SH-SY5Y (cell line): ENCODE data around the gene DUOX2.

Source experiments
- GATA2 ChIP-seq: IDR thresholded peaks from 2 replicates; pipeline ENCODE4 v1.6.1; 2011; ENCODE audit warnings: mild to moderate bottlenecking, low read depth, low read length
- GATA3 ChIP-seq: IDR thresholded peaks from 2 replicates; pipeline ENCODE4 v1.6.1; 2011; ENCODE audit warnings: low read depth, mild to moderate bottlenecking, low read length, moderate library complexity

Gene DUOX2

GRCh38 chr15:45132844-45133560, 19.0 kb upstream of the DUOX2 start:
- TF ChIP-seq GATA3 (no peak), GATA2 (peak; percentile 59; the same call in 1 of the 2 replicates)

GRCh38 chr15:45131510-45131909, 17.5 kb upstream of the DUOX2 start:
- no peak for TF ChIP-seq GATA2
- TF ChIP-seq GATA3, result no peak

- TF ChIP-seq GATA2, result no peak
- no peak for TF ChIP-seq GATA3
These were observed 16.5 kb upstream of the DUOX2 start for GRCh38 chr15:45130291-45131000.

DNA sequence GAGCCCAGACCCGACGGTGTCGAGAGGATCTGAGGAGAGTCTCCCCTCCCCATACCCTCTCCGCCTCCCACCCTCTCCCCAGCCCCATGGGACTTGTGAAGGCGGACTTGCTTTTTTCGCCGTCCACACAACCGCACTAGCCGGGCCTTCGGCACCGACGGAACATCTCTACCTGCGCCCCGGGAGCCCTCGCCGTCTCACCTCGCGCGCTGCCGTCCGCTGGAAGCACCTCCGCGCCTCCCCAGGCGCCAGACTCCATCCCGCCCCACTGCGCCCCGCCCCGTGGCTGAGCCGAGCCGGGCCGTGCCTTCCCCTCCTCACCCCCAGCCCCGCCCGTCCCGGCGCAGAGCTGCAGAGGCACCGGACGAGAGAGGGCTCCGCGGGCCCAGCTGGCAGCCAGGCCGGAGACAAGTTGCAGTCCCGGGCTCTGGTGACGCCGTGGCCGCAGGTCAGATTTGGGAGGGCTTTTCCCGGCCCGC, 15.7 kb upstream of the DUOX2 start, which contains the start of the genes DUOX1 and DUOXA1:
Gene DUOX1, plus strand, starts transcription at position 344 of the 479 bp plus-strand sequence. CDS start 1,973 bp downstream, outside the sequence.
Gene DUOXA1, minus strand, starts transcription at position 229 of the 479 bp plus-strand sequence. CDS start 6,865 bp downstream, outside the sequence.
- TF ChIP-seq GATA3 (no peak), GATA2 (no peak)

DNA sequence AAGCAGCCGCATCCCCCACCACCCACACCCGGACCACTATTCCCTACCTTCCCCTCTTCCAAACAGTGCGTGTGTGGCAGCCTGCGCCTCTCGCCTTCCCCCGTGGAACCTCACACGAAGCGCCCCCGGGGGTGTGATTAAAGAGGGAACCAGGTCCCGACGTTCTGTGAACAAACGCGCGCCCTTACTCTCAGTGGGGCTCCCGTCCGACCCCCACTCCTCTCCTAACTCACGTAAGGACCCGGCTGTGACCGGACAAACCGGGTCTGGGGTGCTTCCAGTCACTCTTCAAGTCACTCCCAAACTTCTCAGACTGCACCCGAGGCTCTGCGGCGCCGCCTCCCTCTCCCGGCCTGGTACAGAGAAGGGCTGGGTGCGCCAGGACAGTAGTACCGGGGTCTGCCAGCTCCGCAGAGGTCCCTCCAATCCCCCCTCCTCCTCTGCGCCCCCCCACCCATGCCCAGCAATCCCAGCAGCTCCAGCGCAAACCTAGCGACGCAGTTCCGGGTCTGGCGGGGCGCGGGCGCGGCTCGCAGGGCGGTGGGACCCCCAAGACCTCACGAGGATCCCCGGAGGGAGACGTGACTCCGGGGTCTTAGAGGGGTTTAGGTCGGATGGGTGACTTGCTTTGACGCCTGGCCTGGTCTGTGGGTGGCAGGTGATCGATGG, 15.1 kb upstream of the DUOX2 start:
- TF ChIP-seq GATA3 (no peak), GATA2 (no peak)

- TF ChIP-seq GATA2, result no peak
- TF ChIP-seq GATA3, result no peak
These were observed 12.7 kb upstream of the DUOX2 start for GRCh38 chr15:45126535-45127158.

GRCh38 chr15:45123397-45123796, 9.4 kb upstream of the DUOX2 start:
- TF ChIP-seq GATA2 (no peak), GATA3 (no peak)

GRCh38 chr15:45122719-45123118, 8.7 kb upstream of the DUOX2 start:
- TF ChIP-seq GATA2 (no peak), GATA3 (no peak)

GRCh38 chr15:45121706-45122417, 7.9 kb upstream of the DUOX2 start:
- no peak for TF ChIP-seq GATA3
- TF ChIP-seq GATA2, result no peak

- TF ChIP-seq GATA3, result no peak
- no peak for TF ChIP-seq GATA2
These were observed 7.0 kb upstream of the DUOX2 start for GRCh38 chr15:45121020-45121419.

DNA sequence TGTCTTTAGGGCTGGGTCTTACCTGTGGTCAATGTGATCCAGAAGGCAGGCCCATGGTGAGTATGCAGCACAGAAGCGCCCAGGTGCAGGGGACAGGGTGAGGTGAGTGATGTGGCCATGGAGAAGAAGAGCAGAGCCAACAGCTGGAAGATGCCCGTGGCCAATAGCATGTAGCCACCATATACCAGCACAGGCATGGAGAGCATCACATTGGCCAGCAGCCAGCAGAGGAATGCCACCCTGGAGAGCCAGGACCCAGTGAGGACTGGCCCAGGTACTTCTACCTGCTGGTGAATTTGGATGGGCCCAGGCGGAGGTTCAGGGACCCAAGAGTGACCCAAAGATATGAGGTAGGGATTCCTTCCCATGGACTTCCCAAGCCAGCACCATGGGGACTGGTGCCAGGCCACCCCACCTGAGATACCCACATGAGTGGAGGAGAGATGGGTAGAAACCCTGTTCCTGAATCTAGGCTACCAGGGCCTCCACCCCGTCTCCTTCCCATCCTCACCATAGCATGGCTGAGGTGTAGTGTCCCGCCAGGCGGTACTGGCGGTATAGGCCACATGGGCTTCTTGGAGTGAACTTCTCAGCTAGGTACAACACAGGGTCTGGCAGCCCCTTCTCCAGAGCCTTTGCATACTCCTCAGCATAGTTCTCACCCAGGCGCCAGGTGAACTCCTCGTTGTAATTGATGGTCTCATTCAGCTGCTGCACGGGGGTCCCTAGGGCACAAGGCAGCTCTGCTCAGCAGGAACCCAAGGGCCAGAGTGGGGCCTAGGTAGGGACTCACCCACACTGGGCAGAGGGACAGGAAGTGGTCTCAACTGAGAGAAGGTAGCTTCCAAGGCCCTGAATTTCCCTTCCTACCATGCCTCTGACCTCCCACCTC, 6.4 kb upstream of the DUOX2 start:
- TF ChIP-seq GATA3 (no peak), GATA2 (no peak)

DNA sequence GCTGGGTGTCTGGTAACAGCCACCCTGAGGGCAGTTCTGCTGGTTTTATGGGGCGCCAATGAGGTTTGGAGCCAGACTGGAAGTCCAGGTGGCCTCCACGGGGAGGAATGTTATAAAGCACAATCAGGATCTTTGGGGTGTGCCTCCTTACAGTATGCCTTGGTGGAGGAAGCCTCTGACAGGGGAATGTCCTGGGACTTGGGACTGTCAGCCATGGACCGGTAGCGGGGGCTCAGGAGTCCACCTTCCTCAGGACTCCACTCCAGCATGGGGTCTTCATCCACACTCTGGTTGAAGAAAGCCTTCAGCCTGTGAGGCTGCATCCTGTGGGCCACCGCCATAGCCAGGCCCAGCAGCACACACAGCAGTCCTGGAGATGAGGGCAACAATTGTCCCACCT, 5.0 kb upstream of the DUOX2 start:
- no peak for TF ChIP-seq GATA3
- no peak for TF ChIP-seq GATA2

- no peak for TF ChIP-seq GATA3
These were observed 4.2 kb upstream of the DUOX2 start for GRCh38 chr15:45118131-45118588.
